ENCODE data around the gene OR51B4. TPM values are rescaled to one million over a fixed set of nuclear protein-coding genes. Genes with fewer than 3 reads are reported as not detected.
"Not testable (repeated sequence)": the region's sequence is repeated elsewhere in the genome, so short reads cannot be mapped to it uniquely, and the experiment has no call there.

OR51B4 gene
- polyA plus RNA-seq, 1 of the 3 experiments (the other 2 are of a cell fraction): 0.07 TPM

DNA sequence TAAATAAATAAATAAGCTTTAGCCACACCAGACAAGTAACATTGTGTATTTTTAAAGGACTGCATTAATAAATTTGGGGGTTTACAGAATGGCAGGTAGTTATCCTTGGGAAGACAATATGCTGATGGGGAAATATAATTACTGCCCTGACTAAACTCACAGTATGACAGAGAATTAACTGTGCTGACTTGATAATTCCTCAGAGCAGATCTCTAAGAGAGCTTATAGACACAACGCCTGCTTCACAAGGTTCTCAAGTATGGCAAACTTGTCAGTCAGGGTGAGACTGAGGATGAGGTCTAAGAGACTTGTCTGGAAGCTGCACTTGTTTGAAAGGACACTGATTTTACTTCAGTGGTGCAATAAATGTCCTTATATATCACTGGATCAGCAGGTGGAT is 3.3 kb downstream of the OR51B4 start:
- POLR2A ChIA-PET: no interaction called here

GRCh38 chr11:5297721-5298323 is 3.9 kb downstream of the OR51B4 start:
- H3K27ac ChIP-seq (ENCODE audit: low read depth in 2 of 2, low read length in 1 of 2): no peak overlapping the region

More for the DNA sequence above, 3.3 kb downstream of the OR51B4 start:
- Histone ChIP-seq H3K27ac (ENCODE audit: low read depth in 2 of 2, low read length in 1 of 2) (no peak overlapping the region), H3K4me3 (ENCODE audit: low read depth in 2 of 2, low read length in 1 of 2) (no peak overlapping the region), H3K4me2 (no peak overlapping the region), H3K4me1 (ENCODE audit: control insufficient read depth in 1 of 2, insufficient read depth in 2 of 2, low read depth in 1 of 2, low read length in 1 of 2) (no peaks in the 10 kb centered on the region), H3K79me2 (ENCODE audit: insufficient read depth) (no peaks in the 10 kb centered on the region), H4K20me1 (ENCODE audit: insufficient read depth) (no peaks in the 10 kb centered on the region), H3F3A (replicated peaks; ENCODE audit: insufficient read depth) (no peaks in the 10 kb centered on the region), H2AFZ (ENCODE audit: low read depth) (no peak overlapping the region), H3K27me3 (ENCODE audit: insufficient read depth) (peaks cover 6% of the 10 kb centered on the region; the same call in 1 of the 2 replicates), H3K9me2 (no peaks in the 10 kb centered on the region), H3K36me3 (replicated peaks in 1 of 2; ENCODE audit: control insufficient read depth in 1 of 2, insufficient read depth in 2 of 2, low read length in 1 of 2) (no peaks in the 10 kb centered on the region), H3K9me3 (no peaks in the 10 kb centered on the region), H3K9ac (no peak overlapping the region)
- DNase-seq: no peak
- TF ChIP-seq JUND (IDR thresholded peaks at IDR 0.05) (no peak), SMC3 (IDR thresholded peaks at IDR 0.05; ENCODE audit: low read depth, low read length) (no peak)
- 0% methylated on average over 1 of the region's 1 CpG for WGBS (ENCODE audit: low lambda C conversion rate)
- CTCF ChIA-PET: no interaction called here

GRCh38 chr11:5294342-5294995 is 7.3 kb downstream of the OR51B4 start:
- CTCF ChIA-PET: interaction anchor here (0.6 kb wide), 1 partner anchor 1110 kb away, joined by 3 read pairs; no protein-coding TSS in a partner anchor
- WGBS (ENCODE audit: low lambda C conversion rate): 19% methylated on average over 14 of the region's 41 CpGs
- H3K9ac ChIP-seq; H3K36me3 ChIP-seq (replicated peaks in 1 of 2; ENCODE audit: control insufficient read depth in 1 of 2, insufficient read depth in 2 of 2, low read length in 1 of 2); DNase-seq; H4K20me1 ChIP-seq (ENCODE audit: insufficient read depth); H3K4me2 ChIP-seq; H3K27me3 ChIP-seq (ENCODE audit: insufficient read depth); H3F3A ChIP-seq (replicated peaks; ENCODE audit: insufficient read depth); H3K27ac ChIP-seq (ENCODE audit: low read depth in 2 of 2, low read length in 1 of 2); H2AFZ ChIP-seq (ENCODE audit: low read depth); H3K79me2 ChIP-seq (ENCODE audit: insufficient read depth); H3K9me2 ChIP-seq; H3K9me3 ChIP-seq; H3K4me1 ChIP-seq (ENCODE audit: control insufficient read depth in 1 of 2, insufficient read depth in 2 of 2, low read depth in 1 of 2, low read length in 1 of 2); H3K4me3 ChIP-seq (ENCODE audit: low read depth in 2 of 2, low read length in 1 of 2); POLR2A ChIA-PET: not testable (repeated sequence)

More at GRCh38 chr11:5297721-5298323, 3.9 kb downstream of the OR51B4 start:
- H3K4me1 ChIP-seq (ENCODE audit: control insufficient read depth in 1 of 2, insufficient read depth in 2 of 2, low read depth in 1 of 2, low read length in 1 of 2): no peaks in the 10 kb centered on the region
- H3K4me3 ChIP-seq (ENCODE audit: low read depth in 2 of 2, low read length in 1 of 2): no peak overlapping the region
- no peaks in the 10 kb centered on the region for H4K20me1 ChIP-seq (ENCODE audit: insufficient read depth)
- no peaks in the 10 kb centered on the region for H3K9me2 ChIP-seq
- H2AFZ ChIP-seq (ENCODE audit: low read depth): no peak overlapping the region
- H3K9ac ChIP-seq: no peak overlapping the region
- WGBS (ENCODE audit: low lambda C conversion rate): 4% methylated on average over 4 of the region's 4 CpGs
- POLR2A ChIA-PET: no interaction called here
- no peak for DNase-seq
- H3K79me2 ChIP-seq (ENCODE audit: insufficient read depth): no peaks in the 10 kb centered on the region
- TF ChIP-seq USF2 (IDR thresholded peaks at IDR 0.05; ENCODE audit: borderline replicate concordance, low read depth, low read length): no peak
- TF ChIP-seq YY1 (IDR thresholded peaks at IDR 0.05; ENCODE audit: low read depth): no peak
- TF ChIP-seq TEAD4 (IDR thresholded peaks at IDR 0.05; ENCODE audit: borderline replicate concordance, insufficient read depth): no peak
- TF ChIP-seq NFIC (IDR thresholded peaks at IDR 0.05; ENCODE audit: borderline replicate concordance): no peak
- TF ChIP-seq EZH2phosphoT487 (IDR thresholded peaks at IDR 0.05; ENCODE audit: borderline replicate concordance, low read depth): no peak
- no peak for TF ChIP-seq RXRA (IDR thresholded peaks at IDR 0.05; ENCODE audit: borderline replicate concordance, low read depth)
- TF ChIP-seq CTCF (IDR thresholded peaks at IDR 0.05): no peak
- no peak for TF ChIP-seq MEF2A (IDR thresholded peaks at IDR 0.05; ENCODE audit: borderline replicate concordance, low read depth)
- no peak for TF ChIP-seq TAF1 (IDR thresholded peaks at IDR 0.05; ENCODE audit: borderline replicate concordance, low read depth, low read length)
- TF ChIP-seq RCOR1 (IDR thresholded peaks at IDR 0.05; ENCODE audit: low read length): no peak
- H3K4me2 ChIP-seq: no peak overlapping the region
- peaks cover 6% of the 10 kb centered on the region; the same call in 1 of the 2 replicates for H3K27me3 ChIP-seq (ENCODE audit: insufficient read depth)
- H3F3A ChIP-seq (replicated peaks; ENCODE audit: insufficient read depth): no peaks in the 10 kb centered on the region
- CTCF ChIA-PET: no interaction called here
- H3K9me3 ChIP-seq: no peaks in the 10 kb centered on the region
- H3K36me3 ChIP-seq (replicated peaks in 1 of 2; ENCODE audit: control insufficient read depth in 1 of 2, insufficient read depth in 2 of 2, low read length in 1 of 2): no peaks in the 10 kb centered on the region
